ENCODE results near the gene RAB5A. TPM values are rescaled to one million over a fixed set of nuclear protein-coding genes. Genes with fewer than 3 reads are reported as not detected.

The RAB5A gene
- total and polyA plus RNA-seq, 2 donors (not counting 3 experiments of a cell fraction or from before 2014, with no cell fraction given), result 20.6 to 63.8 TPM

DNA sequence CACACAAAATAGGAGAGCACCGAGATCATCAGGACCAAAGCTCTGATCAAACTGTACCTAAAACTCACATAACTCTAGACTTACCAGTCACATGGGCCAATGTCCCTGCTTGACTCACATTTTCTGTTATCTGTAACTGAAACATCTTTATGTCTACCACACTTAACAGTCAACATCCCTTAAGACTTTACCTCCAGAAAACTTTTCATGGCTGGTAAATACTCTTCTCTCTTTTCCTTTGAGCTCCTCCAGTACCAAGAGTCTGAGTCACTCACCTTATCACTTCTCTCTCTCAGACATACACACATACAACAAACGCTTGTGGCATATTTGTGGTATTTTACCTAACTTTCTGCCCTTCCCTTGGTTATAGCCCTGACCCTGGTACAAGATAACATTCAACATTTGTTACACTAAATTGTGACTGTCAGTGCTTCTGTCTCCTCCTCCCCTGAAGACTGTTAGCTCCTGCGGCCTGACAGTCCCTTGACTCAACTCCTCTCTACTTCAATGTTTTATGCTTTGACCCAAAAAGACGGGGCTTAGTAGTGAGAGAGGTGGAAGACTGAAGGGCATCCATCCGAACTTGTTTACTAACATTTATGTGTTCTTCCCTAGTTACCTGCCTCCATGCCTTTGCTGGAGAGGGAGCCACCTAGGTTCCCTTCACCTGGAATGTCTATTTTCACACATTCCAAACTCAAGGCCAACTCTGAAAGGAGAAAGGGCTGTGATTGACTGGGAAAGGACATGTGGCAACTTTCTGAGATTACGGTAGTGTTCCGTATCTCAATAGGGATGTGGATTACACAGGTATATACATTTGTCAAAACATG lies 9.2 kb upstream of the RAB5A start:
- POLR2A ChIA-PET, result no interaction called here
- no peaks in the 10 kb centered on the region for H4K20me1 ChIP-seq (replicated peaks; ENCODE audit: control insufficient read depth, extremely low read depth, insufficient read depth, low read length)
- intact Hi-C loops (cut with micrococcal nuclease) (no loop called here), dilution Hi-C loops (cut with MboI; ENCODE audit: extremely low pct_ligation_motif_present, low sequenced_read_pairs) (no loop called here)
- DNase-seq (ENCODE audit: low read depth, low spot score) (no peak), FAIRE-seq (peak; percentile 47)
- no peak overlapping the region for H3K9ac ChIP-seq (replicated peaks; ENCODE audit: extremely low read depth, insufficient read depth, low read length)
- no peaks in the 10 kb centered on the region for H3K9me1 ChIP-seq (replicated peaks; ENCODE audit: control insufficient read depth, extremely low read depth, insufficient read depth, low read length)
- H3K79me2 ChIP-seq (ENCODE audit: control insufficient read depth, insufficient read depth, low read length), result no peaks in the 10 kb centered on the region
- BruUV-seq (replicated peaks), result no TSS peak
- H3K4me3 ChIP-seq (replicated peaks in 1 of 3; ENCODE audit: insufficient read depth in 1 of 3, low read depth in 1 of 3, low read length in 3 of 3), result no peak overlapping the region
- H3K4me1 ChIP-seq (ENCODE audit: control insufficient read depth, extremely low read depth, insufficient read depth, low read length), result no peaks in the 10 kb centered on the region
- H3K4me2 ChIP-seq (ENCODE audit: insufficient read depth, low read length), result no peak overlapping the region
- CTCF ChIA-PET, result no interaction called here
- no peak for TF ChIP-seq MYC (IDR thresholded peaks at IDR 0.05; ENCODE audit: low read depth, low read length)
- peak; percentile 9 for TF ChIP-seq FOS (IDR thresholded peaks at IDR 0.05; ENCODE audit: borderline replicate concordance, insufficient read depth, low read length)
- H3K9me3 ChIP-seq (replicated peaks; ENCODE audit: control insufficient read depth, insufficient read depth, low read length), result no peaks in the 10 kb centered on the region
- H2AFZ ChIP-seq (ENCODE audit: low read depth, low read length), result no peak overlapping the region
- no peak overlapping the region for H3K27ac ChIP-seq (ENCODE audit: insufficient read depth, low read depth, low read length)
- no peaks in the 10 kb centered on the region for H3K27me3 ChIP-seq (ENCODE audit: control insufficient read depth in 2 of 2, insufficient read depth in 2 of 2, low read length in 2 of 2)
- H3K36me3 ChIP-seq (ENCODE audit: control insufficient read depth in 2 of 2, extremely low read depth in 1 of 2, insufficient read depth in 2 of 2, low read length in 2 of 2), result no peaks in the 10 kb centered on the region

DNA sequence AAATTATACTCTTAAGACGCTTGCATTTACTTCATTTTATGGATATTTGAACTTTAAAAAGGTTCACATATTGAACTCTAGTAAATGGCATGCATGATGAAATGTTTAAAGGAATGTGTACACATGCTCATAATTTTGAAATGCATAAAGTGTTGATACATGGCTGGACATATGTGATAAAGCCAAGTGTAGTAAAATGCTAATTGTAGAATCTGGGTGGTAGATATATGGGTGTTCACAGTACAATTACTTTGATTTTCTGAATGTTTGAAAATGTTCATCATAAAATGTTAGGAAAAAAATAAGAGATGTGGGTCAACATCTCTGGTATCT lies 8.6 kb upstream of the RAB5A start:
- Histone ChIP-seq H3K9me3 (replicated peaks; ENCODE audit: control insufficient read depth, insufficient read depth, low read length) (no peaks in the 10 kb centered on the region), H3K27ac (ENCODE audit: insufficient read depth, low read depth, low read length) (no peak overlapping the region), H2AFZ (ENCODE audit: low read depth, low read length) (no peak overlapping the region), H3K36me3 (ENCODE audit: control insufficient read depth in 2 of 2, extremely low read depth in 1 of 2, insufficient read depth in 2 of 2, low read length in 2 of 2) (no peaks in the 10 kb centered on the region), H3K4me3 (replicated peaks in 1 of 3; ENCODE audit: insufficient read depth in 1 of 3, low read depth in 1 of 3, low read length in 3 of 3) (no peak overlapping the region), H3K79me2 (ENCODE audit: control insufficient read depth, insufficient read depth, low read length) (no peaks in the 10 kb centered on the region), H3K9me1 (replicated peaks; ENCODE audit: control insufficient read depth, extremely low read depth, insufficient read depth, low read length) (no peaks in the 10 kb centered on the region), H3K27me3 (ENCODE audit: control insufficient read depth in 2 of 2, insufficient read depth in 2 of 2, low read length in 2 of 2) (no peaks in the 10 kb centered on the region), H3K4me1 (ENCODE audit: control insufficient read depth, extremely low read depth, insufficient read depth, low read length) (no peaks in the 10 kb centered on the region), H3K9ac (replicated peaks; ENCODE audit: extremely low read depth, insufficient read depth, low read length) (no peak overlapping the region), H3K4me2 (ENCODE audit: insufficient read depth, low read length) (no peak overlapping the region), H4K20me1 (replicated peaks; ENCODE audit: control insufficient read depth, extremely low read depth, insufficient read depth, low read length) (no peaks in the 10 kb centered on the region)
- TF ChIP-seq, protein P1, sequence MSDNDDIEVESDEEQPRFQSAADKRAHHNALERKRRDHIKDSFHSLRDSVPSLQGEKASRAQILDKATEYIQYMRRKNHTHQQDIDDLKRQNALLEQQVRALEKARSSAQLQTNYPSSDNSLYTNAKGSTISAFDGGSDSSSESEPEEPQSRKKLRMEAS (IDR thresholded peaks at IDR 0.05; ENCODE audit: insufficient read depth, insufficient read length), result no peak
- TF ChIP-seq JUN (IDR thresholded peaks at IDR 0.05; ENCODE audit: borderline replicate concordance, insufficient read depth, insufficient read length, low read depth), result no peak
- TF ChIP-seq, protein P2, sequence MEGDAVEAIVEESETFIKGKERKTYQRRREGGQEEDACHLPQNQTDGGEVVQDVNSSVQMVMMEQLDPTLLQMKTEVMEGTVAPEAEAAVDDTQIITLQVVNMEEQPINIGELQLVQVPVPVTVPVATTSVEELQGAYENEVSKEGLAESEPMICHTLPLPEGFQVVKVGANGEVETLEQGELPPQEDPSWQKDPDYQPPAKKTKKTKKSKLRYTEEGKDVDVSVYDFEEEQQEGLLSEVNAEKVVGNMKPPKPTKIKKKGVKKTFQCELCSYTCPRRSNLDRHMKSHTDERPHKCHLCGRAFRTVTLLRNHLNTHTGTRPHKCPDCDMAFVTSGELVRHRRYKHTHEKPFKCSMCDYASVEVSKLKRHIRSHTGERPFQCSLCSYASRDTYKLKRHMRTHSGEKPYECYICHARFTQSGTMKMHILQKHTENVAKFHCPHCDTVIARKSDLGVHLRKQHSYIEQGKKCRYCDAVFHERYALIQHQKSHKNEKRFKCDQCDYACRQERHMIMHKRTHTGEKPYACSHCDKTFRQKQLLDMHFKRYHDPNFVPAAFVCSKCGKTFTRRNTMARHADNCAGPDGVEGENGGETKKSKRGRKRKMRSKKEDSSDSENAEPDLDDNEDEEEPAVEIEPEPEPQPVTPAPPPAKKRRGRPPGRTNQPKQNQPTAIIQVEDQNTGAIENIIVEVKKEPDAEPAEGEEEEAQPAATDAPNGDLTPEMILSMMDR (IDR thresholded peaks at IDR 0.05; ENCODE audit: extremely low read depth in 1 of 2, insufficient read depth in 1 of 2, low read depth in 1 of 2, low read length in 2 of 2), result no peak
- no peak for TF ChIP-seq FOS (IDR thresholded peaks at IDR 0.05; ENCODE audit: borderline replicate concordance, insufficient read depth, low read length)
- no peak for TF ChIP-seq GATA2 (IDR thresholded peaks at IDR 0.05; ENCODE audit: insufficient read depth, insufficient read length, low read depth, low read length)
- FAIRE-seq (no peak), DNase-seq (ENCODE audit: low read depth, low spot score) (no peak)
- BruUV-seq (replicated peaks), result no TSS peak
- ChIA-PET CTCF (no interaction called here), POLR2A (no interaction called here)
- intact Hi-C loops (cut with micrococcal nuclease) (no loop called here), dilution Hi-C loops (cut with MboI; ENCODE audit: extremely low pct_ligation_motif_present, low sequenced_read_pairs) (no loop called here)

Data from endothelial cell of umbilical vein (primary cell).